Osteoblast (primary cell): ENCODE results near the gene ZG16. TPM values are rescaled to one million over a fixed set of nuclear protein-coding genes. Genes with fewer than 3 reads are reported as not detected.

Source experiments
- DNase-seq: peaks from one replicate; pipeline ENCODE4 v3.0.0; 2011; ENCODE audit warnings: low spot score, mixed read lengths; ENCODE audit not compliant: insufficient read length; ENCODE audit errors: missing footprints
- H2AFZ ChIP-seq: 2 replicates; pipeline ENCODE4 v1.6.0; 2011; ENCODE audit warnings: mild to moderate bottlenecking, low read length
- H3K27ac ChIP-seq: 2 replicates; pipeline ENCODE4 v1.5.1; 2011; ENCODE audit warnings: mild to moderate bottlenecking, low read depth, low read length, moderate library complexity
- H3K27me3 ChIP-seq: 2 replicates; pipeline ENCODE4 v1.6.0; 2012; ENCODE audit warnings: mild to moderate bottlenecking, control low read depth, inconsistent platforms, low read length, moderate library complexity; ENCODE audit not compliant: insufficient read depth
- H3K36me3 ChIP-seq: 2 replicates; pipeline ENCODE4 v1.5.1; 2011; ENCODE audit warnings: mild to moderate bottlenecking, low read length, control low read depth, moderate library complexity; ENCODE audit not compliant: insufficient read depth
- H3K4me1 ChIP-seq: 2 replicates; pipeline ENCODE4 v1.5.1; 2011; ENCODE audit warnings: mild to moderate bottlenecking, low read length, control low read depth, moderate library complexity; ENCODE audit not compliant: insufficient read depth
- H3K4me2 ChIP-seq: 2 replicates; pipeline ENCODE4 v1.6.0; 2011; ENCODE audit warnings: mild to moderate bottlenecking, low read length; ENCODE audit not compliant: insufficient read depth
- H3K4me3 ChIP-seq: fragments of 200-600 bp; sonication (generic); 3 replicates; pipeline ENCODE4 v1.5.1; 2012; ENCODE audit warnings: mild to moderate bottlenecking, low read length, inconsistent platforms; ENCODE audit not compliant: insufficient read depth
- H3K79me2 ChIP-seq: 2 replicates; pipeline ENCODE4 v1.6.0; 2012; ENCODE audit warnings: mild to moderate bottlenecking, low read length, control low read depth, inconsistent platforms; ENCODE audit not compliant: insufficient read depth
- H3K9me3 ChIP-seq: 2 replicates; pipeline ENCODE4 v1.5.1; 2011; ENCODE audit warnings: low read depth, low read length, control low read depth
- H4K20me1 ChIP-seq: 2 replicates; pipeline ENCODE4 v1.6.0; 2012; ENCODE audit warnings: mild to moderate bottlenecking, low read length, control low read depth; ENCODE audit not compliant: insufficient read depth
- total RNA-seq: library from RNA; depleted of rRNA; stranded (reverse); fragments of >200 nt; gene quantifications from 2 replicates; pipeline ENCODE4 v1.2.3, GENCODE V29; 2012
- TF ChIP-seq, protein P1 (sequence below): IDR thresholded peaks from 2 replicates; pipeline ENCODE4 v1.5.1; 2011; ENCODE audit warnings: mild to moderate bottlenecking, low read depth, low read length, moderate library complexity; ENCODE audit errors: extremely low read depth

Gene ZG16
- total RNA-seq, 1 donor = not detected

DNA sequence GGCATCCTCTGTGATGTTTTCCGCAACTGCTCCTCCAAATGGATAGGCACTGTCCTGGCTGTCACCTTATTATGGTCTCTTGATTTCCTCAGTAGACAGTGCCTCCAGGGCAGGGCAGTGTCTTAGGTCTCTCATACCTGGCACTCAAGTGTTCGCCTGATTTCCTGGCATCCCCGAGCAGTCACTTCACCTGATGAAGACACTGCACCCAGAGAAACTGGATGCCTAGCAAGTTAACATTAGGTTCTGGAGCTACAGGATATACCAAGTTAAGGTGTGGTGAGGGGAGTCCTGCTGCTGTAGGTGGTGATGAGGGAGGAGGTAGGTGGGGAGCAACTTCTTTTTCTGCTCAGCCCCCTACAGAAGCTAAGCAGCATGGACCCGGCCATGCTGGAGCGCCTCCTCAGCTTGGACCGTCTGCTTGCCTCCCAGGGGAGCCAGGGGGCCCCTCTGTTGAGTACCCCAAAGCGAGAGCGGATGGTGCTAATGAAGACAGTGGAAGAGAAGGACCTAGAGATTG is 24.4 kb downstream of the ZG16 start:
- H3K9me3 ChIP-seq = no peaks in the 10 kb centered on the region
- no peak overlapping the region for H3K4me2 ChIP-seq
- H3K36me3 ChIP-seq = peaks cover 50% of the 10 kb centered on the region
- peak; percentile 30 for DNase-seq
- H4K20me1 ChIP-seq = no peaks in the 10 kb centered on the region
- H2AFZ ChIP-seq = no peak overlapping the region
- peaks cover 6% of the 10 kb centered on the region for H3K4me1 ChIP-seq
- TF ChIP-seq, protein P1, sequence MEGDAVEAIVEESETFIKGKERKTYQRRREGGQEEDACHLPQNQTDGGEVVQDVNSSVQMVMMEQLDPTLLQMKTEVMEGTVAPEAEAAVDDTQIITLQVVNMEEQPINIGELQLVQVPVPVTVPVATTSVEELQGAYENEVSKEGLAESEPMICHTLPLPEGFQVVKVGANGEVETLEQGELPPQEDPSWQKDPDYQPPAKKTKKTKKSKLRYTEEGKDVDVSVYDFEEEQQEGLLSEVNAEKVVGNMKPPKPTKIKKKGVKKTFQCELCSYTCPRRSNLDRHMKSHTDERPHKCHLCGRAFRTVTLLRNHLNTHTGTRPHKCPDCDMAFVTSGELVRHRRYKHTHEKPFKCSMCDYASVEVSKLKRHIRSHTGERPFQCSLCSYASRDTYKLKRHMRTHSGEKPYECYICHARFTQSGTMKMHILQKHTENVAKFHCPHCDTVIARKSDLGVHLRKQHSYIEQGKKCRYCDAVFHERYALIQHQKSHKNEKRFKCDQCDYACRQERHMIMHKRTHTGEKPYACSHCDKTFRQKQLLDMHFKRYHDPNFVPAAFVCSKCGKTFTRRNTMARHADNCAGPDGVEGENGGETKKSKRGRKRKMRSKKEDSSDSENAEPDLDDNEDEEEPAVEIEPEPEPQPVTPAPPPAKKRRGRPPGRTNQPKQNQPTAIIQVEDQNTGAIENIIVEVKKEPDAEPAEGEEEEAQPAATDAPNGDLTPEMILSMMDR = no peak
- H3K27me3 ChIP-seq = no peaks in the 10 kb centered on the region
- H3K27ac ChIP-seq = no peak overlapping the region
- H3K79me2 ChIP-seq = no peaks in the 10 kb centered on the region
- H3K4me3 ChIP-seq = no peak overlapping the region

DNA sequence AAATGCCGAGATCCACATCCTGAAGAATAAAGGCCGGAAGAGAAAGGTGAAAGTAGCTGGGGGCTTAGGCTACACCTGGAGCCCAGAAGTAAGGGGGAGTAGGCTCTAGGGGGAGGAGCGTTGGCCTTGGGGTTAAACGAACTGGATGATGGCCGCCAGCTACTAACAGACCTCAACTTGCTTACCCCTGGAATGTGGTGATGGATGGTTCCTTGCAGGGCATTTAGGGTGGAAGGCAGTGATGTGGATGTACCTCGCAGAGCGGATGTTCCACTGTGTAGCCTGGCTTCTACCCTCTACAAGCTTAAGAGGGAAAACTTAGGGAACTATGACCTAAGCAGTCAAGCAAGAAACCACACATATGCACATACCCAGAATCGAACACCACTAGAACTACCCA is 26.0 kb downstream of the ZG16 start:
- H3K27ac ChIP-seq = no peak overlapping the region
- peak overlapping the region; percentile 96 for H3K4me2 ChIP-seq
- peaks cover 5% of the 10 kb centered on the region for H4K20me1 ChIP-seq
- H3K36me3 ChIP-seq = peaks cover 43% of the 10 kb centered on the region
- no peak overlapping the region for H3K4me3 ChIP-seq
- H3K27me3 ChIP-seq = no peaks in the 10 kb centered on the region
- H3K9me3 ChIP-seq = no peaks in the 10 kb centered on the region
- DNase-seq = peak; percentile 22
- TF ChIP-seq, protein P1 = no peak
- peaks cover 18% of the 10 kb centered on the region for H3K4me1 ChIP-seq
- H2AFZ ChIP-seq = no peak overlapping the region
- H3K79me2 ChIP-seq = peaks cover 11% of the 10 kb centered on the region

DNA sequence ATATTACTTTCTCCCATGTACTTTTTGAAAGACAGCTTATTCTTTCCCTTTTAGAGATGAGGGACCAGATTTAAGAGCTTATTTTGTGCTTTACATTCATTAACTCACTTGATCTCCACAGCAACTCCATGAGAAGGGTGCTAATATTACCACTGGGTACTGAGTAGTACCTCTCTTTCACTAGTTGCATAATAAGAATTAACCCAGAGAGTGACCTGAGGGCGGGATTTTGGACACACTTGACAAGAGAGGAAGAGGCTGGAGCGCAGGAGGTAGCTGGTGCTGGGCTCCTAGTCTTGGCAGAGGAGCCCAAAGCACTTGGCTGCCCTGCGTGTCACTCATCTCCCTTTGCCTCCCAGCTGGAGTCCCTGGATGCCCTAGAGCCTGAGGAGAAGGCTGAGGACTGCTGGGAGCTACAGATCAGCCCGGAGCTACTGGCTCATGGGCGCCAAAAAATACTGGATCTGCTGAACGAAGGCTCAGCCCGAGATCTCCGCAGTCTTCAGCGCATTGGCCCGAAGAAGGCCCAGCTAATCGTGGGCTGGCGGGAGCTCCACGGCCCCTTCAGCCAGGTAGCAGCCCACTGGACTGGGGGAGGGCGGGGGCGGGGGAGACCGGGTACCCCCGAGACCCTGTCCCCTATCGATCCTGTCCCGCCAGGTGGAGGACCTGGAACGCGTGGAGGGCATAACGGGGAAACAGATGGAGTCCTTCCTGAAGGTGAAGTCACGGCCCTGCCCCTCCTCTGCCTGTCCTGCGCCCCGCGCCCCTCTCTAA is 26.6 kb downstream of the ZG16 start:
- peak overlapping the region; percentile 86 for H2AFZ ChIP-seq
- H3K4me3 ChIP-seq = peak overlapping the region; percentile 90
- peaks cover 23% of the 10 kb centered on the region for H3K4me1 ChIP-seq
- DNase-seq = peak; percentile 92
- H3K9me3 ChIP-seq = no peaks in the 10 kb centered on the region
- peaks cover 16% of the 10 kb centered on the region for H3K79me2 ChIP-seq
- peaks cover 41% of the 10 kb centered on the region for H3K36me3 ChIP-seq
- no peaks in the 10 kb centered on the region for H3K27me3 ChIP-seq
- peak overlapping the region; percentile 96 for H3K4me2 ChIP-seq
- peak overlapping the region; percentile 80 for H3K27ac ChIP-seq
- peaks cover 10% of the 10 kb centered on the region for H4K20me1 ChIP-seq
- TF ChIP-seq, protein P1 = no peak

DNA sequence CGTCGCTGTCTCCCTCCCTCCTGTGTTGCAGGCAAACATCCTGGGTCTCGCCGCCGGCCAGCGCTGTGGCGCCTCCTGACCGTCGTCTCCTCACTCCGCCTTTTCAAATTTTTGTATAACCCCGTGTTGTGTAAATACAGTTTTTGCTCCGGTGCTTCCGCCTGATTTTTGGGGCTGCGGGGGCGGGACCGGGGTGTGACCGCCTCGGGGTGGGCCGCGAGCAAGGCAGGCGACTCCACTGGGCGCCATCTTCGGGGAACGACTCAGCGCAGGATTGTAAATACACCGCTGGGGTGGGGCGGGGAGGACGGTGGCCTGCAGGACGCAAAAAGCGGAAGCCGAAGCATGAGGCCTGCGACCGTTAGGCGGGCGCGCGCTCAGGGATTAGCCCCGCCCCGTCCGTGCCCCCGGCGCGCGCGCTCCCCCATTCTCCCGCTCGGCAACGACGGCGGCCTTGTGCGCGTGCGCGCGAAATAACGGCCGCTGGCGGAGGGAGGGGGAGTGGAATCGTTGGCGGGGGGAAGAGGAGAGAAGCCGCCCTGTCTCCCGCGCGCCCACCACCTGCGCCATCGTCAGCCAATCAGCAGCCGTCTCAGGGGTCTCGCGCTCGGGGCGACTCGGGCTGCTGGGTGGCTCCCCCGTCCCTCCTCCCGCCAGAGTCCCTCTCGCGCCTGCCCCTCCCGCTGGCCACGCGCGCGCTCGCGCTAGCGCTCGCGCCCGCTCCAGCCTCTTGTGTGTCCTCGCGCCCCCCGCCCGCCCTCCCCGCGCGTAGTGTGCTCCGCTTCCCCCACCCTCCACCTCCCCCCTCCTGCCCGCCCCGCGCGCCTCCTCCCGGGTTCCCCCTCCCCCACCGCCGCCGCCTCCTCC is 27.4 kb downstream of the ZG16 start:
- TF ChIP-seq, protein P1 = no peak
- H3K27ac ChIP-seq = peak overlapping the region; percentile 80
- peak overlapping the region; percentile 96 for H3K4me2 ChIP-seq
- H3K9me3 ChIP-seq = no peaks in the 10 kb centered on the region
- peak overlapping the region; percentile 86 for H2AFZ ChIP-seq
- no peaks in the 10 kb centered on the region for H3K27me3 ChIP-seq
- H3K36me3 ChIP-seq = peaks cover 44% of the 10 kb centered on the region
- H3K4me1 ChIP-seq = peaks cover 31% of the 10 kb centered on the region
- peak; percentile 99 for DNase-seq
- peak overlapping the region; percentile 90 for H3K4me3 ChIP-seq
- H3K79me2 ChIP-seq = peaks cover 19% of the 10 kb centered on the region
- H4K20me1 ChIP-seq = peaks cover 14% of the 10 kb centered on the region
